Effector CD4-positive, alpha-beta T cell (primary cell): ENCODE data around the gene SLC39A3.
A peak's percentile ranks its signal among the peaks of the same experiment; 100 is the strongest.

Experiments
- DNase-seq: peaks from one replicate; pipeline ENCODE4 v3.0.0-alpha.2; 2020
- total RNA-seq: gene quantifications from one replicate; lab custom pipeline; 2026; lab: John Stamatoyannopoulos, UW

SLC39A3 gene
- total RNA-seq: 6.9 reads per million, percentile 25 among the genes with 10 or more reads in this experiment

- DNase-seq: peak; percentile 100
These were observed at the start of gene SLC39A3 for GRCh38 chr19:2739602-2740313. Gene SLC39A3 (minus strand): TSS chr19:2740017. CDS start chr19:2737257, 2,760 bp downstream.

- no peak for DNase-seq
These were observed 48.4 kb upstream of the SLC39A3 start for GRCh38 chr19:2788237-2788636.

DNA sequence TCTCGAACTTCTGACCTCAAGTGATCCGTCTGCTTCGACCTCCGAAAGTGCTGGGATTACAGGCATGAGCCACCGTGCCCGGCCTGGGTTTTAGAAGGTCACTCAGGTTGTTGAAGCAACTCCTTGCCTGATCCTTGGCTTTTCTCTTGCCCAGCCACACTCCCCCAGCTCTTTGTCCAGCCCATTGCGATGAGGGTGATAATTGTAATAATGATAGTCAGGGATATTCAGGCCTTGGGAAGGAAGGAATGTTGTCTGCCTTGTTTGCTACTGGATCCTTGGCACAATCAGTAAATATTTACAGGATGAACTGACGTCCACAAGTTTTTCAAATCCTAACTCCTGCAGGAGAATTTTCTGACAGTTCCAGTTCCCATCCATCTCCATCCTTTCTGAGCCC, 47.3 kb upstream of the SLC39A3 start:
- no peak for DNase-seq

DNA sequence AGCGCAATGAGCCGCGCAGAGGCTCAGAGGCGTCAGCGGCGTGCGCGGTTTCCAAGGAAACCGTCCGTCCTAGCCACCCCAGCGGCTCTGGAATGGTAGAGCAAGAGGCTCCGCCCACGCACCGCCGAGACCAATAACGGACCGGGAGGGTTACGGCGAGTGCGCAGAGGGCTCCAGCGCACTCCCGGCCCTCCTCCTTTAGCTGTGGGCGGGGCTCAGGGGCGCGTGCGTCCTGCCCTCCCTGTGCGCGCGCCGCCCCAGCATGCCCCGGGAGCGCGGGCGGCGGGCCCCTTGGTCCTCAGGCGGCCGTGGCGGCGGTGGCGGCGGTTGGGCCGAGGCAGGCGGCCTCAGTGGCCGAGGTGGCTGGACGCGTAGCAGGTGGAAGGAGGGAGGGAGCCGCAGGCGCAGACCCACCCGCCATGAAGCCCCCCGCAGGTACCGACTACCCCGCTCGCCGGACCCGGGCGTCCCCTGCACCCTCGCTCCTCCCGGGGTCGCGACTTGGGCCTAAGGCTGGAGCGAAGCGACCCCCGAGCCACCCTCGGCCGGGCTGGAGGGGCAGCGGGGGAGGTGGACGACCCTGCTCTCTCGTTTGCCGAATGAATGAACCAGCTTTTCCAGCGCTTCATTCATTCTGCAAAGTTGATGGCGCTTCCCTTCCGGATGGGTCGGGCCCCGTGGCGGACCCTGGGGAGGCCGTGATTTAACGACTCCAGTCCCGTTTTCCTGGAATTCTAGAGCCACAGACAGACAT, 45.6 kb upstream of the SLC39A3 start, which contains the start of gene THOP1:
Gene THOP1 (plus strand): TSS at position 260 of the 754 bp plus-strand sequence. CDS start 160 bp downstream, at position 420.
- DNase-seq: peak; percentile 98

DNA sequence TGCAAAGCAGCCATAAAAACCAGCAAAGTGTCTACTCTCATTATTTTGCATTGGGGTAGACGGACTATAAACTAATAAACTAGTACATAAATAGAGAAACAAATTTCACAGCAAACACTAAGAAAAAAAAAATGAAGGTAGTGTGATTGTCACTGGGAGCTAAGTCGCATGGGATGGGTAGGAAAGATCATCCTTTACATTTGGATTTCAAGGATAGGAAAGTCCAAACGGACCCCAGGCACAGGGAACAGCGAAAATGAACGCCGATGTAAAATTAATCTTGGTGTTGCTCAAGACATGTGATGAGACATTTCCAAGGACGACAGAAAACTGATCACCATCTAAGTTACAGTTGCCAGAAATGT, 43.9 kb upstream of the SLC39A3 start:
- no peak for DNase-seq

GRCh38 chr19:2782936-2783780, 43.3 kb upstream of the SLC39A3 start, which contains the start of gene SGTA:
Gene SGTA (minus strand): TSS chr19:2783273. CDS start chr19:2769068, 14,205 bp downstream.
- DNase-seq: peak; percentile 90

GRCh38 chr19:2782329-2782935, 42.6 kb upstream of the SLC39A3 start:
- no peak for DNase-seq

DNA sequence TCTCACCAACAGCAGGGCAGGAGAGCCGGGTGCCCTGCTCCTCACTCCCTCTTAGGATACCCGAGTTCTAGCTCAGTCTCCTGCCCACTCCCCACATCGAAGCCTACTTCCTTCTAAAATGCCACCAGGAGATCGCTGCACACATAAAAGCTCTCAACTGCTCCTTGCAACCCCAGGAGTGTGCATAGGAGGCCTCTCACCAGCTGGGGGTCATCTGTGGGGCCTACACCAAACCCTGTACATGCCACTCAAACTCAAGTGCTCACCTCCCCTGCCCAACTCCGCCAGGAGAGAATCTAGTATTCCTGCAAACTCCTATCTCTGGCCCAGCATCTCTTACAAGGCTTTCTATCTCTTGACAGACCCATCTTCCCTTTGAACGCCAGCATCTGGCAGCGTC, 40.5 kb upstream of the SLC39A3 start:
- DNase-seq: no peak

DNA sequence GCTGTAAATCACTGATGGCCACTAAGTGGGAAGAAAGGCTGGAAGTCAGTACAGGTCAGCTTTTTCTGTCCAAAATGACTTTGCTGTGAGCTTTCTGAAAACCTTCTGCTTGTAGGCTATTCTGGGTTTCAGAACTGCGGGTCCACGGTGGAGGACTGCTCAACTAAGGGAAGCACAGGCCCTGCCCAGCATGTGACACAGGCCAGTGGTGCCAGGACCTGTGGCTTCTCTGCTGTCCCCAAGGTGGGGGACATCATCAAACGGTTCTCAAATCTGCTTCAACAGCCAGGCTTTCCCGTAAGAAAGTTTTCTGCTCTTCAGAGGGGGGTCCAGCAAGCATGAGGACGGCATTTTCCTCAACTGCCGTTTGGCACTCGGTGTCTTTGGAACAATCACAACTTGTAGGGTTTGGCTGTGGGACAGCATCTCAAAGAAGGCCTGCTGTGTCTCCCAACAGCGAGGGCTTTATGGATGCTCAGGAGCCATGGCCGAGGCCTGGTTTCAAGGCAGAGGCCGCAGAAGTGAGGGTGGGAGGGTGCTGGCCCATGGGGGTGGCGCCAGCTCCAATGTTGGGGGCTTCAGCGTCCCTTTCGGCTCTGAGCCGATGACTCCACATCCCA, 39.4 kb upstream of the SLC39A3 start:
- no peak for DNase-seq

GRCh38 chr19:2777952-2778683, 38.3 kb upstream of the SLC39A3 start:
- DNase-seq: no peak

DNA sequence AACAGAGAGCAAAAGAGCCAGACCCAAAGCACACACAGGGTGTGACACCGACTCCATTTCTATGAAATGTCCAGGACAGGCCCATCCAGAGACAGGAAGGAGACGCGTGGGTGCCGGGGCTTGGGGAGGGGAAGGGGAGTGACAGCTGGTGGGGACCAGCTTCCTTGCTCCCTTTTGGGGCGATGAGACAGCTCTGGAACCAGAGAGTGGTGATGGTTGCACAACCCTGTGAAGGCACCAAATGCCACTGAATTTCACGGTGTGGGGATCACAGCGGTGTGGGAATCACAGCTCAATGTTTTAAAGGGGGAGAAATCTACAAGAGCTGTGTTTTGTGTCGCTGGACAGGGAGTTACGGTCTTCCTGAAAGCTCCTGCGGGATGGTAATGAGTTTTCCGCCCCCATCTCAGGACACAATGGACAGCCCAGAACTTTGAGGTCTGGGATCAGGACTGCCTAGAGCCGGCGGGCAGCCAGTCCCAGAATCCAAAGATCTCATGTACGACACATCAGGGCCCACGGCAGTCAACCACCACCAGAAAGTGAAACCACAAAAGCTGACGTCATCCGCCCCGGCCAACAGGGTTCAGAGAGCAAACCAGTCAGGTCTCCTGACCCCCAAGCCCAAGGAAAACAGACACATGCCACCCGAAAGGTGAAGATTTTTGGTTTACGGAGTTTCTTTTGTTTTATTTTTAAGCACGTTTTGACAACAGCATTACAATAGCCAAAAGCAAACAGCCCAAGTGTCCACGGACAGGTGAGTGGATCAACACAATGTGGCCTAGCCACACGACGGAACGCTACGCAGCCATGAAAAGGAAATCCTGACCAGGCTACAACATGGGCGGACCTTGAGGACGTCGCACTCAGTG, 36.0 kb upstream of the SLC39A3 start:
- DNase-seq: peak; percentile 55

- no peak for DNase-seq
These were observed 35.2 kb upstream of the SLC39A3 start for GRCh38 chr19:2774953-2775555.

GRCh38 chr19:2774083-2774679, 34.4 kb upstream of the SLC39A3 start:
- no peak for DNase-seq

- DNase-seq: no peak
These were observed 32.2 kb upstream of the SLC39A3 start for GRCh38 chr19:2771786-2772674.

- no peak for DNase-seq
These were observed 30.5 kb upstream of the SLC39A3 start for GRCh38 chr19:2770055-2771013.

GRCh38 chr19:2769218-2769617, 29.4 kb upstream of the SLC39A3 start:
- no peak for DNase-seq
